Loucy (cell line): ENCODE results near the gene RAPGEF5.

Experiments used
- H2AFZ ChIP-seq: fragments of 200-600 bp; sonication (generic); 2 replicates; pipeline ENCODE4 v1.6.0; 2016; ENCODE audit warnings: antibody characterized with exemption, mild to moderate bottlenecking, low read length, moderate library complexity
- H3F3A ChIP-seq: fragments of 200-600 bp; 2 replicates; pipeline ENCODE4 v1.6.0; 2016; ENCODE audit warnings: antibody characterized with exemption, low read depth, mild to moderate bottlenecking
- H3K27me3 ChIP-seq: fragments of 200-600 bp; sonication (generic); 2 replicates; pipeline ENCODE4 v1.6.1; 2014; ENCODE audit warnings: low read length, mild to moderate bottlenecking; ENCODE audit not compliant: insufficient read depth, poor library complexity, severe bottlenecking
- H3K36me3 ChIP-seq: fragments of 200-600 bp; sonication (generic); 2 replicates; pipeline ENCODE4 v1.6.1; 2016; ENCODE audit warnings: low read length; ENCODE audit not compliant: insufficient read depth
- H3K4me1 ChIP-seq: fragments of 200-600 bp; sonication (generic); 2 replicates; pipeline ENCODE4 v1.5.1; 2014; ENCODE audit warnings: low read length, mild to moderate bottlenecking; ENCODE audit not compliant: insufficient read depth, poor library complexity, severe bottlenecking
- H3K4me2 ChIP-seq: fragments of 200-600 bp; sonication (generic); 2 replicates; pipeline ENCODE4 v1.6.0; 2014; ENCODE audit warnings: antibody characterized with exemption, low read length, low read depth, mild to moderate bottlenecking; ENCODE audit not compliant: poor library complexity, severe bottlenecking
- H3K4me3 ChIP-seq: fragments of 200-600 bp; sonication (generic); 2 replicates; pipeline ENCODE4 v1.5.1; 2014; ENCODE audit warnings: low read length, mild to moderate bottlenecking, mixed read lengths; ENCODE audit not compliant: poor library complexity, severe bottlenecking
- H3K79me2 ChIP-seq: fragments of 200-600 bp; sonication (generic); 2 replicates; pipeline ENCODE4 v1.6.1; 2014; ENCODE audit warnings: low read length; ENCODE audit not compliant: insufficient read depth
- H3K9ac ChIP-seq: fragments of 200-600 bp; sonication (generic); 2 replicates; pipeline ENCODE4 v1.6.0; 2014; ENCODE audit warnings: mild to moderate bottlenecking, low read depth, low read length, moderate library complexity; ENCODE audit not compliant: poor library complexity, severe bottlenecking
- H3K9me2 ChIP-seq: fragments of 200-600 bp; sonication (generic); replicated peaks from 2 replicates; pipeline ENCODE4 v1.6.1; 2016; ENCODE audit warnings: low read depth, low read length, mixed read lengths
- H3K9me3 ChIP-seq: fragments of 200-600 bp; sonication (generic); 2 replicates; pipeline ENCODE4 v1.6.1; 2014; ENCODE audit warnings: mild to moderate bottlenecking, antibody characterized with exemption, low read length, low read depth; ENCODE audit not compliant: insufficient read depth
- H4K20me1 ChIP-seq: fragments of 200-600 bp; sonication (generic); 2 replicates; pipeline ENCODE4 v1.6.0; 2014; ENCODE audit warnings: antibody characterized with exemption, low read length, mild to moderate bottlenecking; ENCODE audit not compliant: insufficient read depth, poor library complexity, severe bottlenecking
- CTCF ChIP-seq: fragments of 200-600 bp; sonication (generic); conservative IDR thresholded peaks from 2 replicates; pipeline ENCODE4 v1.5.1; 2014; ENCODE audit warnings: mild to moderate bottlenecking, antibody characterized with exemption, low read length
- EZH2phosphoT487 ChIP-seq: fragments of 200-600 bp; IDR thresholded peaks from 2 replicates; pipeline ENCODE4 v1.6.1; 2018; ENCODE audit warnings: antibody characterized with exemption, mild to moderate bottlenecking, moderate library complexity, borderline replicate concordance

RAPGEF5 gene

GRCh38 chr7:22377703-22378102 lies 20.7 kb upstream of the RAPGEF5 start:
- no peak for TF ChIP-seq EZH2phosphoT487
- TF ChIP-seq CTCF, result no peak
- Histone ChIP-seq H3K9ac (no peak overlapping the region), H3K9me2 (no peaks in the 10 kb centered on the region), H3K4me2 (no peak overlapping the region), H2AFZ (no peak overlapping the region), H3K4me3 (no peak overlapping the region), H3K36me3 (no peaks in the 10 kb centered on the region), H3K9me3 (no peaks in the 10 kb centered on the region), H3K27me3 (no peaks in the 10 kb centered on the region), H3K79me2 (no peaks in the 10 kb centered on the region), H3K4me1 (no peaks in the 10 kb centered on the region), H3F3A (no peaks in the 10 kb centered on the region), H4K20me1 (no peaks in the 10 kb centered on the region)

GRCh38 chr7:22375359-22376048 lies 18.6 kb upstream of the RAPGEF5 start:
- no peak for TF ChIP-seq CTCF
- TF ChIP-seq EZH2phosphoT487, result no peak
- no peak overlapping the region for H3K4me2 ChIP-seq
- H3F3A ChIP-seq, result no peaks in the 10 kb centered on the region
- H3K4me1 ChIP-seq, result no peaks in the 10 kb centered on the region
- H3K4me3 ChIP-seq, result no peak overlapping the region
- no peaks in the 10 kb centered on the region for H3K9me3 ChIP-seq
- H3K79me2 ChIP-seq, result no peaks in the 10 kb centered on the region
- H3K9ac ChIP-seq, result no peak overlapping the region
- no peak overlapping the region for H2AFZ ChIP-seq
- H3K27me3 ChIP-seq, result no peaks in the 10 kb centered on the region
- H4K20me1 ChIP-seq, result no peaks in the 10 kb centered on the region
- H3K9me2 ChIP-seq, result no peaks in the 10 kb centered on the region
- H3K36me3 ChIP-seq, result no peaks in the 10 kb centered on the region

GRCh38 chr7:22373911-22374310 lies 17.0 kb upstream of the RAPGEF5 start:
- Histone ChIP-seq H3K4me3 (no peak overlapping the region), H3K9ac (no peak overlapping the region), H3K79me2 (no peaks in the 10 kb centered on the region), H3K27me3 (no peaks in the 10 kb centered on the region), H3K4me2 (no peak overlapping the region), H3K9me2 (no peaks in the 10 kb centered on the region), H3K4me1 (no peaks in the 10 kb centered on the region), H3K36me3 (no peaks in the 10 kb centered on the region), H4K20me1 (no peaks in the 10 kb centered on the region), H3K9me3 (no peaks in the 10 kb centered on the region), H3F3A (no peaks in the 10 kb centered on the region), H2AFZ (no peak overlapping the region)
- TF ChIP-seq CTCF (no peak), EZH2phosphoT487 (no peak)
